ENCODE results near the gene SYNE2.
"Not testable (repeated sequence)": the region's sequence is repeated elsewhere in the genome, so short reads cannot be mapped to it uniquely, and the experiment has no call there.

Gene SYNE2

GRCh38 chr14:64040044-64040443 is 187.2 kb downstream of the SYNE2 start:
- H3K27me3 ChIP-seq (ENCODE audit: insufficient read depth, poor library complexity, severe bottlenecking): no peaks in the 10 kb centered on the region
- H3K27ac ChIP-seq (replicated peaks): no peak overlapping the region
- DNase-seq (ENCODE audit: low read depth in 1 of 2, low spot score in 1 of 2): no peak
- TF ChIP-seq REST (IDR thresholded peaks at IDR 0.05; ENCODE audit: insufficient replicate concordance, low read depth): no peak
- TF ChIP-seq CTCF (IDR thresholded peaks at IDR 0.05; ENCODE audit: insufficient read depth, low read length): no peak
- no peak for TF ChIP-seq SPI1 (IDR thresholded peaks at IDR 0.05; ENCODE audit: borderline replicate concordance, low read depth)
- no peak for TF ChIP-seq POLR2AphosphoS5 (IDR thresholded peaks at IDR 0.05; ENCODE audit: low read depth)
- TF ChIP-seq GABPA (IDR thresholded peaks at IDR 0.05; ENCODE audit: low read depth): no peak
- no peak overlapping the region for H3K4me3 ChIP-seq (replicated peaks; ENCODE audit: insufficient read depth, low read length)

- not testable (repeated sequence) for H3K27me3 ChIP-seq (ENCODE audit: insufficient read depth, poor library complexity, severe bottlenecking); DNase-seq (ENCODE audit: low read depth in 1 of 2, low spot score in 1 of 2); H3K27ac ChIP-seq (replicated peaks); H3K4me3 ChIP-seq (replicated peaks; ENCODE audit: insufficient read depth, low read length)
Measured at GRCh38 chr14:64043296-64043695, 190.5 kb downstream of the SYNE2 start.

- Histone ChIP-seq H3K27me3 (ENCODE audit: insufficient read depth, poor library complexity, severe bottlenecking) (no peaks in the 10 kb centered on the region), H3K27ac (replicated peaks) (no peak overlapping the region), H3K4me3 (replicated peaks; ENCODE audit: insufficient read depth, low read length) (no peak overlapping the region)
- no peak for TF ChIP-seq SPI1 (IDR thresholded peaks at IDR 0.05; ENCODE audit: borderline replicate concordance, low read depth)
- no peak for TF ChIP-seq CTCF (IDR thresholded peaks at IDR 0.05; ENCODE audit: insufficient read depth, low read length)
- TF ChIP-seq POLR2AphosphoS5 (IDR thresholded peaks at IDR 0.05; ENCODE audit: low read depth): no peak
- no peak for TF ChIP-seq REST (IDR thresholded peaks at IDR 0.05; ENCODE audit: insufficient replicate concordance, low read depth)
- no peak for TF ChIP-seq GABPA (IDR thresholded peaks at IDR 0.05; ENCODE audit: low read depth)
- no peak for DNase-seq (ENCODE audit: low read depth in 1 of 2, low spot score in 1 of 2)
Measured at GRCh38 chr14:64045091-64045490, 192.3 kb downstream of the SYNE2 start.

GRCh38 chr14:64049616-64050381 is 197.0 kb downstream of the SYNE2 start:
- Histone ChIP-seq H3K27ac (replicated peaks) (no peak overlapping the region), H3K4me3 (replicated peaks; ENCODE audit: insufficient read depth, low read length) (no peak overlapping the region), H3K27me3 (ENCODE audit: insufficient read depth, poor library complexity, severe bottlenecking) (no peaks in the 10 kb centered on the region)
- no peak for TF ChIP-seq GABPA (IDR thresholded peaks at IDR 0.05; ENCODE audit: low read depth)
- no peak for TF ChIP-seq POLR2AphosphoS5 (IDR thresholded peaks at IDR 0.05; ENCODE audit: low read depth)
- TF ChIP-seq CTCF (IDR thresholded peaks at IDR 0.05; ENCODE audit: insufficient read depth, low read length): no peak
- no peak for TF ChIP-seq SPI1 (IDR thresholded peaks at IDR 0.05; ENCODE audit: borderline replicate concordance, low read depth)
- no peak for TF ChIP-seq REST (IDR thresholded peaks at IDR 0.05; ENCODE audit: insufficient replicate concordance, low read depth)
- DNase-seq (ENCODE audit: low read depth in 1 of 2, low spot score in 1 of 2): no peak

All from HL-60 (cell line).